ENCODE results near the gene C12orf57. TPM values are rescaled to one million over a fixed set of nuclear protein-coding genes. Genes with fewer than 3 reads are reported as not detected.

C12orf57 gene
- total and polyA plus RNA-seq, 9 of the 15 experiments (the other 6 are each of a cell fraction or from before 2014, with no cell fraction given) = 26.7 to 191 (median 107) TPM

DNA sequence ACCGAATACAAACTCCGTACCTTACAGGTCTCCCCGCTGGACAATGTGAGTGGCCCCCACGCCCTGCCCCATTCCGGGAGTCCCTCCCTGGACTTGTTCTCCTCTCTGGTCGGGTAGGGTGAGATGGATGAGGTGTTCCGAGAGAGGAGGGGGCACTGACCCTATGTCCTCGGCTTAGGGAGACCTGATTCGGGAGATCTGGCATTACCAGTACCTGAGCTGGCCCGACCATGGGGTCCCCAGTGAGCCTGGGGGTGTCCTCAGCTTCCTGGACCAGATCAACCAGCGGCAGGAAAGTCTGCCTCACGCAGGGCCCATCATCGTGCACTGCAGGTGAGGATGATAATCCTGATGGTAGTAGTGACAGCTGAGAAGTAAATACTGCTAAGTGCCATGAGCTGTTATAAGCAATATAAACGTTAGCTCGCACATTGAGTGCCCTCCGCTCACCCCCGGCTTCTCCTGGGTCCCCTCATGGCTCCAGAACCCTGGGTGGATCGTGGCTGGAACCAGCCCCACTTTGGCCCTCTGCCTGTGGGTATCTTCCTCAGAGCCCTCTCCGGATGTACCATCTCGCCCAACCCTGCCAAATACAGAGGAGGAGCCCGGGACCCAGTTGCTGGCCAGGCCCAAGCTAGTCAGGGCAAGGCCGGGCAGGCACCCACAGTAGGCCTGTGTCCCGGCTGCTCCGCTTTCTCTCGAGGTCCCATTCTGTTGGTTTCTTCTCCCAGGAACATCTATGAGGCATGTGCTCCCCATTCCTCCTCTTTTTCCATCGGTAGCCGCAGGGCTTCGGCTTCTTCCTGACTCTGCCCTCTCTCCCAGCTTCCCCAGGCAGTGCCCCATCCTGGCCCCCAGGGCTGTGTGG lies 14.2 kb downstream of the C12orf57 start (continued):
- TF ChIP-seq POLR2G (IDR thresholded peaks at IDR 0.05; ENCODE audit: low read depth, low read length) (no peak), ZNF121 (CRISPR knock-in tag; conservative IDR thresholded peaks at IDR 0.05) (no peak), MCM7 (IDR thresholded peaks at IDR 0.05) (no peak)

- no peak overlapping the region for H2AFZ ChIP-seq (ENCODE audit: low read depth, low read length)
- no peak overlapping the region for H3K27ac ChIP-seq (ENCODE audit: extremely low read depth, low read depth, low read length)
- no peak for ATAC-seq
- WGBS (ENCODE audit: insufficient coverage, low coverage, missing lambda C conversion rate) = 90% methylated on average over 6 of the region's 10 CpGs
- no TSS peak for BruUV-seq (replicated peaks)
- peaks cover 10% of the 10 kb centered on the region; the same call in 2 of the 3 replicates for H3K79me2 ChIP-seq (ENCODE audit: control insufficient read depth, insufficient read depth, low read length)
- intact Hi-C loops (cut with micrococcal nuclease) = no loop called here
- peak overlapping the region in 1 of 2 experiments; percentile 61; a peak in 1 of 4 replicates for H3K9ac ChIP-seq (ENCODE audit: insufficient read depth in 1 of 2, low read depth in 2 of 2, low read length in 2 of 2)
- H3K4me3 ChIP-seq = no peak overlapping the region
- CTCF ChIA-PET (ENCODE audit: low intra/inter-chr PET ratio) = no interaction called here
- no peaks in the 10 kb centered on the region for H3K9me1 ChIP-seq (ENCODE audit: control insufficient read depth, insufficient read depth, low read length)
- in situ Hi-C loops (cut with MboI) = no loop called here
- no peaks in the 10 kb centered on the region for H4K20me1 ChIP-seq (replicated peaks; ENCODE audit: control insufficient read depth, insufficient read depth, low read length)
- H3K36me3 ChIP-seq (ENCODE audit: control insufficient read depth, insufficient read depth, low read length) = no peaks in the 10 kb centered on the region
- POLR2A ChIA-PET = interaction anchor here (8.0 kb wide), 1 partner anchor 13 kb away, joined by 98 read pairs; the partner anchor contains the start of genes C12orf57 and RNU7-1
- no peaks in the 10 kb centered on the region for H3K27me3 ChIP-seq (ENCODE audit: control insufficient read depth in 2 of 2, insufficient read depth in 2 of 2, low read length in 2 of 2)
- peaks cover 28 to 70% of the 10 kb centered on the region in 2 experiments for H3K4me1 ChIP-seq (replicated peaks in 1 of 2; ENCODE audit: control insufficient read depth in 2 of 2, insufficient read depth in 2 of 2, low read length in 2 of 2)
- H3K4me2 ChIP-seq (ENCODE audit: insufficient read depth, low read length) = no peak overlapping the region
- no peak for DNase-seq (ENCODE audit: extremely low read depth in 1 of 4, low spot score in 3 of 4)
- TF ChIP-seq, protein P1, sequence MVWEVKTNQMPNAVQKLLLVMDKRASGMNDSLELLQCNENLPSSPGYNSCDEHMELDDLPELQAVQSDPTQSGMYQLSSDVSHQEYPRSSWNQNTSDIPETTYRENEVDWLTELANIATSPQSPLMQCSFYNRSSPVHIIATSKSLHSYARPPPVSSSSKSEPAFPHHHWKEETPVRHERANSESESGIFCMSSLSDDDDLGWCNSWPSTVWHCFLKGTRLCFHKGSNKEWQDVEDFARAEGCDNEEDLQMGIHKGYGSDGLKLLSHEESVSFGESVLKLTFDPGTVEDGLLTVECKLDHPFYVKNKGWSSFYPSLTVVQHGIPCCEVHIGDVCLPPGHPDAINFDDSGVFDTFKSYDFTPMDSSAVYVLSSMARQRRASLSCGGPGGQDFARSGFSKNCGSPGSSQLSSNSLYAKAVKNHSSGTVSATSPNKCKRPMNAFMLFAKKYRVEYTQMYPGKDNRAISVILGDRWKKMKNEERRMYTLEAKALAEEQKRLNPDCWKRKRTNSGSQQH (CRISPR knock-in tag; IDR thresholded peaks at IDR 0.05) = no peak
- TF ChIP-seq MAFF (IDR thresholded peaks at IDR 0.05; ENCODE audit: low read length) = no peak
- no peak for TF ChIP-seq ZBTB5 (IDR thresholded peaks at IDR 0.05)
- TF ChIP-seq, protein P2, sequence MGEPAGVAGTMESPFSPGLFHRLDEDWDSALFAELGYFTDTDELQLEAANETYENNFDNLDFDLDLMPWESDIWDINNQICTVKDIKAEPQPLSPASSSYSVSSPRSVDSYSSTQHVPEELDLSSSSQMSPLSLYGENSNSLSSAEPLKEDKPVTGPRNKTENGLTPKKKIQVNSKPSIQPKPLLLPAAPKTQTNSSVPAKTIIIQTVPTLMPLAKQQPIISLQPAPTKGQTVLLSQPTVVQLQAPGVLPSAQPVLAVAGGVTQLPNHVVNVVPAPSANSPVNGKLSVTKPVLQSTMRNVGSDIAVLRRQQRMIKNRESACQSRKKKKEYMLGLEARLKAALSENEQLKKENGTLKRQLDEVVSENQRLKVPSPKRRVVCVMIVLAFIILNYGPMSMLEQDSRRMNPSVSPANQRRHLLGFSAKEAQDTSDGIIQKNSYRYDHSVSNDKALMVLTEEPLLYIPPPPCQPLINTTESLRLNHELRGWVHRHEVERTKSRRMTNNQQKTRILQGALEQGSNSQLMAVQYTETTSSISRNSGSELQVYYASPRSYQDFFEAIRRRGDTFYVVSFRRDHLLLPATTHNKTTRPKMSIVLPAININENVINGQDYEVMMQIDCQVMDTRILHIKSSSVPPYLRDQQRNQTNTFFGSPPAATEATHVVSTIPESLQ (CRISPR knock-in tag; IDR thresholded peaks at IDR 0.05) = no peak
- TF ChIP-seq DPF2 (IDR thresholded peaks at IDR 0.05) = no peak
- no peak for TF ChIP-seq RBM25 (IDR thresholded peaks at IDR 0.05; ENCODE audit: low read depth, low read length, severe bottlenecking)
- TF ChIP-seq WHSC1 (IDR thresholded peaks at IDR 0.05; ENCODE audit: low read length) = no peak
- TF ChIP-seq, protein P3, sequence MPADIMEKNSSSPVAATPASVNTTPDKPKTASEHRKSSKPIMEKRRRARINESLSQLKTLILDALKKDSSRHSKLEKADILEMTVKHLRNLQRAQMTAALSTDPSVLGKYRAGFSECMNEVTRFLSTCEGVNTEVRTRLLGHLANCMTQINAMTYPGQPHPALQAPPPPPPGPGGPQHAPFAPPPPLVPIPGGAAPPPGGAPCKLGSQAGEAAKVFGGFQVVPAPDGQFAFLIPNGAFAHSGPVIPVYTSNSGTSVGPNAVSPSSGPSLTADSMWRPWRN (IDR thresholded peaks at IDR 0.05; ENCODE audit: low read depth) = no peak
- no peak for FAIRE-seq
- H3K9me3 ChIP-seq (replicated peaks; ENCODE audit: control insufficient read depth, insufficient read depth, low read depth, low read length) = no peaks in the 10 kb centered on the region
These were observed 14.8 kb downstream of the C12orf57 start for GRCh38 chr12:6958609-6959057.
